Hematopoietic multipotent progenitor cell treated with erythropoietin and hydrocortisone succinate and interleukin-3 and kit ligand, for 6 days (in vitro differentiated cells): Measurements from ENCODE around the gene FAM131A.
A peak's percentile ranks its signal among the peaks of the same experiment; 100 is the strongest.

ENCODE experiments used
- DNase-seq: peaks from one replicate; pipeline ENCODE4 v3.0.0-alpha.2; 2015

The FAM131A gene

GRCh38 chr3:184358921-184359350 is 21.5 kb downstream of the FAM131A start:
- no peak for DNase-seq

GRCh38 chr3:184359610-184360009 is 22.2 kb downstream of the FAM131A start:
- DNase-seq = no peak

GRCh38 chr3:184360070-184360928 is 22.9 kb downstream of the FAM131A start:
- DNase-seq = no peak

DNA sequence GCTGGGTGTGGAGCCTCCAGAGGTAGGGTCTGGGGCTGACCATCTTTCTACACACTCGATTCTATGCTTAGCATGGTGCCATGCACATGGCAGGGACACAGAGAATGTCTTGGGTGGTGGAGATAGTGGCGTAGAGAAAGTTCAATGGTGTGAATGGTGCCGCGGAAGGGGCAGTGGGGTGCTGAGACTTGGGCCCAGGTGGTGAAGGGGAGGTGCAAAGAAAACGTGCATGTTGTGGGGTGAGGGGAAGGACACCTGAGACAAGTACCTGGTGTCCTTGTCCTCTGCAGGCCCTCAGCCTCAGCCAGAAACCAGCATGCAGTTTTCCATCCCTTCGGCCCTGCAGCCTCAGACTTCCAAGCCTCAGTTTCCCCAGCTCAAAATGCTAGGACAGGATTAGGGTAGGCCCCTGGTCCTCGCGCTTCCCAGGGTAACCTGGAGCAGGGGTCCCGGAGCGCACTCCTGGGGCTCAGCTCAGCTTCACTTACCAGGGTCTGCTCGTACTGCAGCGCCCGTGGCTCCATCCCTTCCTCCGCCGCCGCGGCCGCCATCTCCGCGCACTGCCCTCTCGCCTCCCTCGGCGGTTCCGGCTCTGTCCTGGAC is 23.6 kb downstream of the FAM131A start:
- no peak for DNase-seq

DNA sequence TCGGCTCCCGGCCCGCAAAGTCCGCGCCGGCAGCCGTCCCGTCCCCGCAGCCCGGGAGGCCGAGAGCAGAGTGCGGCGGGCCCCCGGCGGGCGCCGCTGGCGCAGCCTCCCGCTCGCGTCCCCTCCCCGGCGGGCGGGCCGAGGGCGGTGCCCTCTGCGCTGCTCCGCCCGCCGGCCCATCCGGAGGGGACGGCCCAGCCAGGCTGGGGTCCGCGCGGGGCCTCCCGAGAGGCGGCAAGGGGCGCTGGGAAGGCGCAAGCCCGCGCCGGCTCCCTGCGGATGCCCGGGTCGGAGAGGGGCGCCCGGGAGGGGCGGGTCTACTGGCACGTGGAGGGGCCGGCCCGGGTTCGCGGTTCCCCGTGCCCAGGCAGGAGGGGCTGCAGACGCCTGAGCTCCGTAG is 24.1 kb downstream of the FAM131A start, which contains the start of the genes CLCN2 and POLR2H:
CLCN2 (minus strand) TSS at position 74 of the 400 bp plus-strand sequence. CDS start 126 bp downstream, outside the sequence.
POLR2H (plus strand) TSS at position 179 of the 400 bp plus-strand sequence. CDS start 1,783 bp downstream, outside the sequence.
- peak; percentile 64 for DNase-seq

DNA sequence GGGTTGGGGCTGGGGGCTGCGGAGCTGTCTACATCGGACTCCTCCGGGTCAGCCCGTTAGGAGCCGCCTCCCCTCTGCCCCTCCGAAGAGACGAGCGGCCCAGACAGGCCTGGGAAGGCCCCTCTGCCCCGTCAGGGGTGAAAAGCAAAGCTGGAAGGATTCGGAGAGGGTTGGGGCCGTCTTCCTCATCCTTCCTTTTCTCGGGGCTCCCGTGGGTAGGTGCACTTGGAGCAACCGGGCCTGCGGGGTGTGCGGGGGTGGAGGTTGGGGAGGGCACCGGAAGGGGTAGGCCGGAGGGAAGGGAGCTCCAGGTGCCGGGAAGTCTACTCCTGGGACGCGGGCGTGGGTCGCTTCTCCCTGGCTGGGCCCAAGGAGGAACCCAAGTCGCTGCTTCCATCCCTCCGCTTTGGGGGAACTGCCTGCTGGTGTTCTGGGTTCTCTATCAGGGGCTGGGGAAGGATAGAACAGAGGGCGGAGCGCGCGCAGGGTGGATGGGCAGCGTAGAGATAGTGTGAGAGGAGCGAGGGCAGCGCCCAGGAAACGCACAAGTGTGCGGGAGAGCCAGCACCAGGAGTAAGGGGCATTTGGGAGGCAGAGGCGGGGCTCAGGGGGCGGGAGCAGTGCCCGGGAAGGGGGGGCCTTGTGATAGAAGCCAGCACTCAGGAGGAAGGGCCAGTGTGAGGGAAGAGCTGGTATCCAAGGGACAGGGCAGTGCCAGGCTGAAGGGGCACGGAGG is 24.7 kb downstream of the FAM131A start:
- peak; percentile 83 for DNase-seq

DNA sequence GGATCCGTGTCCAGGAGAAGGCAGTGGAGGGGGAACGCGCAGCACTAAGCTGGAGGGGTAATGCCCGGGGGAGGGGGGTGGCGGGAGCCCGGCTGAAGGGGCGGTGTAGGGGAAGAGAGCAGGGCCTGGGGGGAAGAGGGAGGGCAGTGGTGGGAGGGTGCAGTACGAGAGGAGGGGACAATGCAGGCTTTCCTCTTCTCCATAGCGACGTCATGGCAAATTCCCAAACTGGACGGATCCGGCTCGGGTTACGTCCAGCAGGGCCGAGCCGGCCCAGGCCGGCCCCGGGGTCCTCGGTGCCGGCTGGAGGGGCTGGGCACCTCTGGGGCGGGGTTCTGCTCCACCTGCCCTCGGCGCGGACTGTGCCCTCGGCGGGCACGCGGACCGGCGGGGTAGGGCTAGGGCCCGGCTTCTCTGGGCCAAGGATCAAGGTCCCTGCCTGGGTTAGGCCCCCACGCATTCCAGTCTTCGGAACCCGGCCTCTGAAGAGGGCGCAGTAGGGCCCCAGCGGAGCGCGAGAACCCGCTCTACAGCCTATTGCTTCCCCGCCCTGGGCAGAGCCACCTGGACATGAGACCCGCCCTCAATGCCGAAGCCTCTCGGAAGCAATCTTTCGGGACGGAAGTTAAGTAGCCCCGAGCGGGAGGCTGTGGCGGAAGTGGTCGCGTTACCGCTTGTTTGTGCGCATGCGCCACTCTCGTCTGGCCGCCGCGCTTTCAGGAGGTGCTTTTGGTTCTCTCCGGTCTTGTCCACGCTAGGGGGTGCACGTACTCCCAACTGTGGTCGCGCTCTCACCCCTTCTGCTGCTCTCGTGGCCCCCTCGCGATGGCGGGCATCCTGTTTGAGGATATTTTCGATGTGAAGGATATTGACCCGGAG is 25.5 kb downstream of the FAM131A start:
- DNase-seq = peak; percentile 99

DNA sequence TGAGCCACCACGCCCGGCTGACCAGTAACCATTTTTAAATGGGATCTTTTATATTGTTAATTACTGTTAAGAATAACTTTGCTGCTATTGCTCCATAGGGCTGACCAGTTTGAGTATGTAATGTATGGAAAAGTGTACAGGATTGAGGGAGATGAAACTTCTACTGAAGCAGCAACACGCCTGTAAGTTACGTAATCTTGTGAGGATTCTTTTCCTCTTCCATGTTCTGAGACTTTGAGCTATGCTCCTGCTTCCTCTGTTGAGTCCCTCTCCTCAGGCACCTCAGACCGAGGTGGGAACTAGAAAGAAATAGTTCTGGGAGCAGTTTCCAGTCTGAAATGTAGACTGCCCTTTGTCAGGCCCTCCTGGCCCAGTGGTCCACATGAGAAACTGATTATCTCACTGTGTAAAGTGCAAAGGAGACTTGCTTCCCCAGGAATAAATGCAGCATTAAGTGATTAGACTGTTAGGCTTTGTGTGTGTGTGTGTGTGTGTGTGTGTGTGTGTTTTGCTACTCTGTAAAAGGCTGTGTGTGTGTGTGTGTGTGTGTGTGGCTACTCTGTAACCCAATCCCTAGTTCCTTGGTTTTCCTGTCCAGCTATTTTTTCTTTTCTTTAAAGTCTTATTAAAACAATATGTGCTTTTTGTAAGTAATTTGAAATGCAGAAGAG is 29.4 kb downstream of the FAM131A start:
- DNase-seq = no peak

DNA sequence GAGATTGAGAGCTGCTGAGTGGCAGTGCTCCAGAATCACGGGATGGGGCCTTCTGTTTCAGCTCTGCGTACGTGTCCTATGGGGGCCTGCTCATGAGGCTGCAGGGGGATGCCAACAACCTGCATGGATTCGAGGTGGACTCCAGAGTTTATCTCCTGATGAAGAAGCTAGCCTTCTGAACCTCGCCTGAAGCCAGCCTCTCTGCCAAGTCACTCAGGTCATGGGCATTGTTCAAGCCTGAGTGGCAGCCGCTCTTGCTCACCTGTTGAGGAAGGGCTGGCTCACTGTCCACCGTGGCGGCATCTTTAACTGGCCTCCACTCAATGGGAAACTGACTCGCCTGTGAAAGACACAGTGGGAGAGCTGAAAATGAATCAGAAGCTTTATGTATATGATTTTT is 30.7 kb downstream of the FAM131A start:
- DNase-seq = no peak

- no peak for DNase-seq
Measured at GRCh38 chr3:184368586-184369183, 31.3 kb downstream of the FAM131A start.

DNA sequence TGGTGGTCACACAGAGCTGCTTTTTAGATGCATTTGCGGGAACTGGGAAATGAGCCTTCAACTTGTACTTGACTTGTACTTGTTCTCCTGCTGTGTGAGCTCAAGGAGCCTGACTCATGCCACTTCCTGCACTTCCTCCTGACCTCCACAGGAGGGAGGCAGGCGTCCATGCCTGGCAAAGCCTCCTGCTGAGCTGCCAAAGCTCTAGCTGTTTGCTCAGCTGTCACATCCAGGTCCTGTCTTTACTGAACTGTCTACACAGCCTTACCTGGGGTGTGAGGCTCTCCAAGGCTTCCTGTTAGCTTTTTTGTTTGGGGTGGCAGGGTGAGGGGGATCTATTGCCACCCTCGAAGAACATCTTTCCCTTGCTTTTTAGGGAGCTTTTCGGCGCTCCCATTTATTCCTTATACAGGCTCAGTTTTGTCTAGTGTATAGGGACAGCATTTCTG is 34.2 kb downstream of the FAM131A start:
- peak; percentile 91 for DNase-seq

- no peak for DNase-seq
Measured at GRCh38 chr3:184372296-184372821, 35.0 kb downstream of the FAM131A start.

GRCh38 chr3:184372911-184373310 is 35.5 kb downstream of the FAM131A start:
- DNase-seq = no peak

GRCh38 chr3:184373422-184373821 is 36.0 kb downstream of the FAM131A start:
- DNase-seq = no peak

GRCh38 chr3:184375747-184376461 is 38.5 kb downstream of the FAM131A start:
- DNase-seq = no peak

DNA sequence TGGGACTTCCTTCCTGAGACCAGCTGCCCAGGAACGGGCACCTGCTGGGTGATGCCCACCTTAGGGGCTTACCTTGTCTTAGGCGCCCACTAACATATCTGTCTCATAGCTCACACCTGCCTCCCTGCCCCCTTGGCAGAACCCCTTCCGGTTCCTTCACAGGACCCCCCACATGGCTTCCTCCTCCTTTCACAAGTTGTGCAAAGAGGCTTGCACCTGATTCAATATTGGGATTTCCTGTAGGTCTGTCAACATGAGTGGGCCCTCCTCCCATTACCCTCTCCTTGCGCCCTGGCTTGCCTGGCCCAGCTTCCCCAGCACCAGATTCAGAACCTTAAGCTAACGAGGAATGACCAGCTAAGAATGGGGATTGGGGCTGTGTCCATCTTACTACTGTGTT is 40.0 kb downstream of the FAM131A start:
- no peak for DNase-seq

DNA sequence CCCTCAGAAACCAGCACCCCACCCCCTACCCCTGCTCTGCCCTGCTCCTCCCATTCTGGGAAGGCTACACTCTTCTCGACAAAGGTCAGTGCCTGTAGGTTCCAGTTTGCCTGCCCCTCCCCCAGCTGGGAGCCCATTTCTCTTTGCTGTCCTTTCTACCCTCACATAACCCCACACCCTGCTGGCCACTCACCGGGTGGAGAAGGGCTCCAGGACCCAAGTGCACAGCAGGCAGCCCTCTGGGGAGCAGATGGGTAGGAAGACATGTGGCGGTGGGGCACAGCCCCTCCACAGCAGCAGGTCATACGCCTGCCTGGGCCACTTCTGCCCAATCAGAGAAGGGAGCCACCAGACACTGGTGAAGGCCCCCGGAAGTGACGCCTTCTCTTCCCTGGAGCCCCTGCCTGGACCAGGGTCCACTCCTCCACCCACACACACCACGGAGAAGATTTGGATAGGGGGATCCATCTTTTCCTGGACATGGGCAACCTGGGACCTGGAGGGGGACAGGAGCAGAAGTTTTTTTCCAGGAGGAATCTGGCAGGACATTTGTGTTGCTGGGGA is 40.6 kb downstream of the FAM131A start, which contains the start of gene THPO:
THPO (minus strand) TSS at position 326 of the 564 bp plus-strand sequence. CDS start 1,948 bp downstream, outside the sequence.
- no peak for DNase-seq

DNA sequence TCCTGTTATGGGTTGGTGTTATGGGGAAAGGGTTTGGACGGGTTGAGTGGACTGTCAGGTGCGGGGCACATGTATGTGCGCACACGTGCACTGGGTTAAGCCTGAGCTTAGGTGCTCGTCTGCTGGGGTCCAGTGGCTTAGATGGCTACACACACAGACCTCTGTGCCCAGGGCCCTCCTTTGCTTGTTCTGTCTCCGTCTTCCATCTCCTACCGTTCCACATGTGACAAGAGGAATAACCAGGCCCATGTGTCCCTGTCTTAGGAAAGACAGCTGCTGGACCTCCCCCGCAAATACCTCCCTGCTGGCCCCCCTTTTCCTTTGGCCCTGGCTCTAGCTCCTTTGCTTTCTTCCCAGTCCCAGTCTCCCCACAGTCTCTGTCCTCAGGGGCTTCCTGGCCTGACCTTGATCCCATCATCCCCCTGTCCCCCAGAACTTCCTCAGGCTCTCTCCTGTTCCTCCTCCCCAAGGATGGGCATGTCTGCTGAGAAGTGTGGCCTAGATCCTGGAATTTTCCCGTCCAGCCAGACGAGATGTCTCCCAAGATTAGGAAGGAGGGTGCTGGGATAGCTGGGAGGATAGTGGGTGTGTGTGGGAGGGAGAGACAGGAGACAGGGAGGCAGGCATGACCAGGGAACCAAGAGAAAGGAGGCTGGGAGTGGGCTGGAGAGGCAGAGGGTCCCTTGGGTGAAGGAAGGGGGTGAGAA is 41.4 kb downstream of the FAM131A start:
- DNase-seq = no peak
